ENCODE data around the gene PRKCA.

The PRKCA gene

GRCh38 chr17:66776999-66777688 lies 474.7 kb downstream of the PRKCA start:
- no peak for DNase-seq (ENCODE audit: low spot score)

GRCh38 chr17:66777689-66778225 lies 475.3 kb downstream of the PRKCA start:
- DNase-seq (ENCODE audit: low spot score): no peak

DNA sequence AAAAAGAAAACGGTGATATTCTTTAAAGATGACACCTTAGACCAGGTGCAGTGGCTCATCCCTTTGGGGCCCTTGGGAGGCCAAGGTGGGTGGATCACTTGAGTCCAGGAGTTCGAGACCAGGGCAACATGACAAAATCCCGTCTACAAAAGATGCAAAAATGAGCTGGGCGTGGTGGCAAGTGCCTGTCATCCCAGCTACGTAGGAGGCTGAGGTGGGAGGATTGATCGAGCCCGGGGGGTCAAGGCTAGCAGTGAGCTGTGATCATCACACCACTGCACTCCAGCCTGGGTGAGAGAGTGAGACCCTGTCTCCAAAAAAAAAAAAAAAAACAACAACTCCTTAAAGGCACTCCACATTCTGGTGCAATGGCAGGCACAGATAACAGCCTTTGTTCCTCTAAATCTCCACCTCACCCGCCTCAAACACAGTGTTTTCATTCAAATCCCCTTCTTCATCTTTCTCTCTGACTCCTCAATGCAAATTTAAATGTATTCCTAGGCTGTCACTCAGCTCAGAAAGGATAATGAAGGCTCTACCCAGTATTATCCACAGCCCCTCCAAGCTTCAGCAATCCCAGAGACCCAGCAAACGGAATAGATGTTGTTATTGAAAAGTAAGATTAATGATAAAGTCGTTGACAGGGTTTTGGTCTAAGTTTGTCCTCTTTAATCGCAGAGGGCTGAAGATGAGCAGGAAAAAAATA lies 476.3 kb downstream of the PRKCA start:
- DNase-seq (ENCODE audit: low spot score): no peak

GRCh38 chr17:66779237-66779606 lies 476.8 kb downstream of the PRKCA start:
- no peak for DNase-seq (ENCODE audit: low spot score)

- DNase-seq (ENCODE audit: low spot score): no peak
Observed at GRCh38 chr17:66781135-66781534, 478.7 kb downstream of the PRKCA start.

- no peak for DNase-seq (ENCODE audit: low spot score)
Observed at GRCh38 chr17:66782851-66783250, 480.4 kb downstream of the PRKCA start.

DNA sequence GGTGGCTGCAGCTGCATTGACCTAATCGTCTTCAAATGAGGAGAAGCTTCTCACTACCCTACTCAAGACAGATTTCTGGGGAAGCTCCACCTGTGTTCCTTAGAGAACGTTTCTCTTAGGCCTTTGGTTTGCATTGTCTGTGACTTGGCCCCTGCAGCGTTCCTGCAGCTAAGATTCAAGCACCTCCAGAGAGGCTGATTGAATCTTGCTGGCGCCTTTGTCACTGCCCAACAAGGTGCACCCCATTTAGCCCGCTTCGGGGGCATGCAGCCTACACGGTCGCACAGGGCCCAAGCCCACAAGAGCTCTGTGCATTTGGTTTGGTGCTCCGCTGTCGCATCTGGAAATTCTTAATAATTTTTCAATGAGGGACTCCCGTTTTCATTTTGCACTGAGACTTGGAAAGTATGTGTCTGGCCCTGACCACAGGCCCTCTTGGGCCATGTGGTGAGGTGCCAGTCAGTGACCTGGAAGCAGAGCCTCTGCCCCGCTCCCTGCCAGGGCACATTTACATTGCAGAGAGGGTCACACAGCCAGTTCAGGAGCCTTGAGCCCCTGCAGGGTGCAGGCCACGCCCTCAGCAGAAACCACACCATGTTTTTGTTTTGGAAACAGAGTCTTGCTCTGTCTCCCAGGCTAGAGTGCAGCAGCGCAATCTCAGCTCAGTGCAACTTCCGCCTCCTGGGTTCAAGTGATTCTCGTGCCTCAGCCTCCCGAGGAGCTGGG lies 481.4 kb downstream of the PRKCA start:
- no peak for DNase-seq (ENCODE audit: low spot score)

DNA sequence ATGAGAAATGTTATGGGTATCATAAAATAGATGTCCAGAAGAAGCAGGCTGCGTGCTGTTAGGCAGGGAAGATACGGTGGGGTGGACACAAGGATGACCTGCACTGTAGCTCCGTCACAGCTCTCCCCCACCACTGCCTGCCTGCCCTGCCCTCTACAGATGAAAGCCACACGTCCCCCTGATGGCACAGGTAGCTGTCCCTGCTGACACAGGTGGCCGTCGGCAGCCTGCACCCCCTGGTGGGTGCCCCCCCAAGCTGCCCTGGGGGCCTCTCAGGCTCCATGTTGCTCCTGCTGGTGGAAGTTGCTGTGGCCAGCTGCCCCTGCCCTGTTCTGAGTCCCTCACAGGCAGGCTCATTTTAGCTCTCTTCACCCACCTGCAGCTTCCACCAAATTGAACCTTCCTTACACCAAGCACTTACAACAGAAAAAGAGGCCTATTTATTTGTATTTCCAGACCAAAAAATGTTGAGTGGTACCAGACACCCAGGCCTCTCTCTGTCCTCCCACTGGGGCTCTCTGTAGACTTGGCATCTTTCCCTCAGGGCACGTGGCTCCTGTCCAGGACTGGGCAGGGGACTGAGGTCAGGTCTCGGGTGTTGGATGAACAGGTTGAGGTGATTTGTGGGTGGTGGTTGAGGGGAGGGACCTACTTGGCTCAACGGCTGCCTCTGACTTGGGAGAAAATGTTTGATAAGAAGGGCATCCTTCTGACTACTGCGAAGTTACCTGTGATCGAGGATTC lies 482.4 kb downstream of the PRKCA start:
- DNase-seq (ENCODE audit: low spot score): no peak

- DNase-seq (ENCODE audit: low spot score): no peak
Observed at GRCh38 chr17:66786107-66786506, 483.7 kb downstream of the PRKCA start.

GRCh38 chr17:66787914-66788313 lies 485.5 kb downstream of the PRKCA start:
- no peak for DNase-seq (ENCODE audit: low spot score)

DNA sequence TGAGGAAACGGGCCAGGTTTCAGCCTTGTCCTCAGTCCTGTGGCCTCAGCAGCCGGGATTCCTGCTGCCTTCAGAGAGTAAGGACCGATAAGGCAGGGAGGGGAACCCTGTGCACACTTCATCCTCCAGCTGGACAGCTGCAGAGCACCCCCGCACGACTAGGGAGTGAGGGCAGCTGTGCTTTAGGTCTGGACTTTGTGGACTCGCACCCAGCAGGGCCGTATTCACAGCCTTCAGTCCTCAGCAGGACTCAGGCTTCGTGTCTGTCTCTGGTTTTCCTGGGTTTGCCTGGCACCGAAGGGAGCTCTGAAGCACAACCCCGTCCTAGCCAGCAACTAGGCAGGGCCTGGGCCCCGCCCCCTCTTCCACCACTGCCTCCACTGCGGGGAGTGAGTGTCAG lies 486.7 kb downstream of the PRKCA start:
- DNase-seq (ENCODE audit: low spot score): no peak

- no peak for DNase-seq (ENCODE audit: low spot score)
Observed at GRCh38 chr17:66789961-66790437, 487.6 kb downstream of the PRKCA start.

- DNase-seq (ENCODE audit: low spot score): no peak
Observed at GRCh38 chr17:66790501-66791061, 488.2 kb downstream of the PRKCA start.

GRCh38 chr17:66791347-66791746 lies 488.9 kb downstream of the PRKCA start:
- DNase-seq (ENCODE audit: low spot score): no peak

- no peak for DNase-seq (ENCODE audit: low spot score)
Observed at GRCh38 chr17:66793814-66794213, 491.4 kb downstream of the PRKCA start.

DNA sequence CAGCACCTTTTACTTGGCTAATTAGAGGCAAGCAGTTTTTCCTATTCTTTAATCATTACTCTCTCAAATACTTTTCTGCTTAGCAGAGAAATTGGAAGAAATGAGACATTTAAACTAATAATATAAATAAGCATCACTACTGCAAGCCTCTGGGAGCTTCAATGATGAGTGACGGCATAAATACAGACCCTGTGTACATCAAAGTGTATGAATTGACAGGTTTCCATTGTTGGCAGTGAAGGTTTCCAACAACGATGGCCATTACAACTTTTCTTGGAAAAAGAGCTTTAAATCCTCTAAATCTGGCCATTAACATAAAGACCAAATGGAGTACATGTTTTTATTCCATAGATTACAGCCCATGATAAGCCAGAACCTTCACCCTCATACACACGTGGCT lies 493.1 kb downstream of the PRKCA start:
- DNase-seq (ENCODE audit: low spot score): no peak

- DNase-seq (ENCODE audit: low spot score): no peak
Observed at GRCh38 chr17:66799849-66800537, 497.6 kb downstream of the PRKCA start.

- no peak for DNase-seq (ENCODE audit: low spot score)
Observed at GRCh38 chr17:66803474-66803951, 501.1 kb downstream of the PRKCA start.

GRCh38 chr17:66805567-66805966 lies 503.2 kb downstream of the PRKCA start:
- DNase-seq (ENCODE audit: low spot score): no peak

DNA sequence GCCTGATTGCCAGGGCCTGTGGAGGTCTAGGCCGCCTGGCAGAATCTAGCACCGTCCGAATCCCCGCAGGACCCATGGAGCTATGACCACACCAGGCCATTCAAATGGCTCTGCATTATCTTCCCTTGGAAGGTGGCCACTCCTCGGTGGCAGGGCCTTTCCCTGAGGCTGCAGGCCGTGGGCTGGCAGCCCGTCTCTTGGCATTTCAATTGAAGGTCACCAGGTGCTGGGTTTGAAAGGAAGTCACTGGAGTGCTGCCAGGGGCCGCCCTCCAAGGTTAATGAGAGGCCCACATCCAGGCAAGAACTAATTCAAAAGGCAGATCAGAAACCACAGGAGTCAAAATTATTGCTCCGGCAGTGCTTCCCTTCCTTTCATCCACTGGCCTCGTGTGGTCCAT lies 504.8 kb downstream of the PRKCA start:
- no peak for DNase-seq (ENCODE audit: low spot score)

GRCh38 chr17:66809408-66809807 lies 507.0 kb downstream of the PRKCA start:
- no peak for DNase-seq (ENCODE audit: low spot score)

Data from NAMALWA (cell line).